Mesodermal cell (in vitro differentiated cells): Measurements from ENCODE around the gene ARHGEF26.
A peak's percentile ranks its signal among the peaks of the same experiment; 100 is the strongest.

Experiments used
- H3K27ac ChIP-seq: 2 replicates; pipeline ENCODE4 v1.7.0; 2013; ENCODE audit warnings: mild to moderate bottlenecking, low read depth, low read length, moderate library complexity; ENCODE audit not compliant: severe bottlenecking
- H3K36me3 ChIP-seq: 2 replicates; pipeline ENCODE4 v1.7.1; 2013; ENCODE audit warnings: mild to moderate bottlenecking, low read length, moderate library complexity; ENCODE audit not compliant: control insufficient read depth, insufficient read depth
- H3K4me1 ChIP-seq: one replicate; pipeline ENCODE4 v1.7.1; 2013; ENCODE audit warnings: mild to moderate bottlenecking, low read length; ENCODE audit not compliant: insufficient read depth, control insufficient read depth, poor library complexity, severe bottlenecking
- H3K4me3 ChIP-seq: 2 replicates; pipeline ENCODE4 v1.7.0; 2013; ENCODE audit warnings: low read length, control low read depth, mild to moderate bottlenecking; ENCODE audit not compliant: insufficient read depth, poor library complexity, severe bottlenecking; ENCODE audit errors: extremely low read depth
- H3K9me3 ChIP-seq: 2 replicates; pipeline ENCODE4 v1.7.1; 2013; ENCODE audit warnings: mild to moderate bottlenecking, low read length, moderate library complexity; ENCODE audit not compliant: control insufficient read depth
- WGBS, 2 experiments: methylation state at CpG; one replicate each; pipeline ENCODE4 v1.1.5; 2013; ENCODE audit warnings: missing lambda C conversion rate in 2 of 2; ENCODE audit not compliant: insufficient coverage in 2 of 2; 5-methylcytosine and 5-hydroxymethylcytosine counted together

The ARHGEF26 gene

GRCh38 chr3:154115332-154115731, 5.9 kb upstream of the ARHGEF26 start:
- Histone ChIP-seq H3K4me1 (no peaks in the 10 kb centered on the region), H3K4me3 (no peak overlapping the region), H3K27ac (no peak overlapping the region), H3K9me3 (no peaks in the 10 kb centered on the region), H3K36me3 (no peaks in the 10 kb centered on the region)
- 50% methylated on average over 1 of the region's 2 CpGs; no CpG with 5 or more reads in 1 of the 2 experiments for WGBS, 2 experiments

- no peak overlapping the region for H3K4me3 ChIP-seq
- H3K9me3 ChIP-seq = no peaks in the 10 kb centered on the region
Measured at GRCh38 chr3:154119951-154120350, 1.2 kb upstream of the ARHGEF26 start.

GRCh38 chr3:154121701-154122551, 736 bp downstream of the ARHGEF26 start:
- Histone ChIP-seq H3K36me3 (no peaks in the 10 kb centered on the region), H3K4me1 (peaks cover 6% of the 10 kb centered on the region), H3K27ac (no peak overlapping the region), H3K4me3 (peak overlapping the region; percentile 66), H3K9me3 (no peaks in the 10 kb centered on the region)
- WGBS, 2 experiments = 0 to 1% methylated on average over 66 to 71 of the region's 76 CpGs

More at GRCh38 chr3:154119951-154120350, 1.2 kb upstream of the ARHGEF26 start:
- Histone ChIP-seq H3K36me3 (no peaks in the 10 kb centered on the region), H3K4me1 (peaks cover 6% of the 10 kb centered on the region), H3K27ac (no peak overlapping the region)
- WGBS, 2 experiments = no CpG with 5 or more reads among the region's 2 CpGs

- Histone ChIP-seq H3K4me1 (peaks cover 6% of the 10 kb centered on the region), H3K9me3 (no peaks in the 10 kb centered on the region), H3K27ac (no peak overlapping the region), H3K36me3 (no peaks in the 10 kb centered on the region), H3K4me3 (peak overlapping the region; percentile 66)
- 1 to 6% methylated on average over 16 to 17 of the region's 18 CpGs for WGBS, 2 experiments
Measured at GRCh38 chr3:154122552-154122911, 1.3 kb downstream of the ARHGEF26 start.

GRCh38 chr3:154122912-154123559, 1.8 kb downstream of the ARHGEF26 start:
- WGBS, 2 experiments = 3 to 6% methylated on average over 11 of the region's 12 CpGs
- Histone ChIP-seq H3K36me3 (no peaks in the 10 kb centered on the region), H3K9me3 (no peaks in the 10 kb centered on the region), H3K4me3 (peak overlapping the region; percentile 66), H3K4me1 (peaks cover 6% of the 10 kb centered on the region), H3K27ac (no peak overlapping the region)

- 60 to 75% methylated on average over 1 of the region's 3 CpGs for WGBS, 2 experiments
- H3K9me3 ChIP-seq = no peaks in the 10 kb centered on the region
- peaks cover 6% of the 10 kb centered on the region for H3K4me1 ChIP-seq
- H3K27ac ChIP-seq = no peak overlapping the region
- H3K36me3 ChIP-seq = no peaks in the 10 kb centered on the region
- H3K4me3 ChIP-seq = no peak overlapping the region
Measured at GRCh38 chr3:154123906-154124305, 2.7 kb downstream of the ARHGEF26 start.

GRCh38 chr3:154125378-154126030, 4.3 kb downstream of the ARHGEF26 start:
- Histone ChIP-seq H3K4me3 (no peak overlapping the region), H3K4me1 (peaks cover 6% of the 10 kb centered on the region), H3K9me3 (no peaks in the 10 kb centered on the region), H3K36me3 (no peaks in the 10 kb centered on the region), H3K27ac (no peak overlapping the region)
- no CpG with 5 or more reads among the region's 2 CpGs for WGBS, 2 experiments

DNA sequence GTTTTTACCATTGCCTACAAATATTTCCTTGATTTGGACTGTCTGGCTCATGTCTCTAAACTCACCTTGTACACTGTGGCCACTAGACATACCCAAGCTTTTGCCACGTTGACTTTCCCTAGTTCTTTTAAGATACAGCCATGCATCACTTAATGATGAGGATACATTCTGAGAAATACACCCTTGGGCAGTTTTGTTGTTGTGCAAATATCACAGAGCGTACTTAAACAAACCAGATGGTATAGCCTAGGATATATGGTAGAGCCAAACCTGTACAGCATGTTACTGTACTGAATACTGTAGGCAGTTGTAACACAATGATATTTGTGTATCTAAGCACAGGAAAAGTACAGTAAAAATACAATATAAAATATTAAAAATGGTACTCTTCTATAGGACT, 5.5 kb downstream of the ARHGEF26 start:
- H3K27ac ChIP-seq = no peak overlapping the region

GRCh38 chr3:154129625-154130024, 8.4 kb downstream of the ARHGEF26 start:
- no peaks in the 10 kb centered on the region for H3K36me3 ChIP-seq
- H3K27ac ChIP-seq = no peak overlapping the region
- no peak overlapping the region for H3K4me3 ChIP-seq
- H3K9me3 ChIP-seq = no peaks in the 10 kb centered on the region
- WGBS, 2 experiments = 90 to 93% methylated on average over 3 of the region's 4 CpGs
- H3K4me1 ChIP-seq = no peaks in the 10 kb centered on the region

More for the DNA sequence above, 5.5 kb downstream of the ARHGEF26 start:
- Histone ChIP-seq H3K9me3 (no peaks in the 10 kb centered on the region), H3K4me3 (no peak overlapping the region), H3K36me3 (no peaks in the 10 kb centered on the region), H3K4me1 (peaks cover 6% of the 10 kb centered on the region)
- 71% methylated on average over 1 of the region's 2 CpGs; no CpG with 5 or more reads in 1 of the 2 experiments for WGBS, 2 experiments

DNA sequence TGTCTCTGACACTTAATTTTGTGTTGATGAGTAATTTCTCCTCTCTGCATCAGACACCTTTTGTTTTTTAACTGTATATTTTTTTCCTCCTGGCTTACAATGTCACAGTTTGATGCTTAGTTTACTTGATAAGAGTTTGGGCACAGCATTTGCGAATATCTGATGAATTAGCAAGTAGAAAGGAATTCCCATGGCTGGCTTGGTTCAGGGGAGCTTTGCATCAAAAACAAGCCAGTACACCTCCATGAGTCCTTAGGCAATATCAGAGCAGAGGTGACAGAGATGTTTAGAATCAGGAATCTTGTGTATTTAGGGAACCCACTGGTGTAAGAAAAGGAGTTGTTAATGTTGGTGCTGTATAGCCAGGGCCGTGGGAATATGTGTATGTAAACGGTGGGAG, 9.3 kb downstream of the ARHGEF26 start:
- Histone ChIP-seq H3K36me3 (no peaks in the 10 kb centered on the region), H3K9me3 (no peaks in the 10 kb centered on the region), H3K4me3 (no peak overlapping the region), H3K4me1 (no peaks in the 10 kb centered on the region), H3K27ac (no peak overlapping the region)
- WGBS, 2 experiments = 80 to 100% methylated on average over 1 of the region's 3 CpGs
